KG1 (cell line): ENCODE data around the gene SPACA6.
"Not testable (repeated sequence)": the region's sequence is repeated elsewhere in the genome, so short reads cannot be mapped to it uniquely, and the experiment has no call there.

ENCODE experiments used
- DNase-seq: peaks from one replicate; lab custom pipeline; 2025; lab: John Stamatoyannopoulos, UW

Gene SPACA6

DNA sequence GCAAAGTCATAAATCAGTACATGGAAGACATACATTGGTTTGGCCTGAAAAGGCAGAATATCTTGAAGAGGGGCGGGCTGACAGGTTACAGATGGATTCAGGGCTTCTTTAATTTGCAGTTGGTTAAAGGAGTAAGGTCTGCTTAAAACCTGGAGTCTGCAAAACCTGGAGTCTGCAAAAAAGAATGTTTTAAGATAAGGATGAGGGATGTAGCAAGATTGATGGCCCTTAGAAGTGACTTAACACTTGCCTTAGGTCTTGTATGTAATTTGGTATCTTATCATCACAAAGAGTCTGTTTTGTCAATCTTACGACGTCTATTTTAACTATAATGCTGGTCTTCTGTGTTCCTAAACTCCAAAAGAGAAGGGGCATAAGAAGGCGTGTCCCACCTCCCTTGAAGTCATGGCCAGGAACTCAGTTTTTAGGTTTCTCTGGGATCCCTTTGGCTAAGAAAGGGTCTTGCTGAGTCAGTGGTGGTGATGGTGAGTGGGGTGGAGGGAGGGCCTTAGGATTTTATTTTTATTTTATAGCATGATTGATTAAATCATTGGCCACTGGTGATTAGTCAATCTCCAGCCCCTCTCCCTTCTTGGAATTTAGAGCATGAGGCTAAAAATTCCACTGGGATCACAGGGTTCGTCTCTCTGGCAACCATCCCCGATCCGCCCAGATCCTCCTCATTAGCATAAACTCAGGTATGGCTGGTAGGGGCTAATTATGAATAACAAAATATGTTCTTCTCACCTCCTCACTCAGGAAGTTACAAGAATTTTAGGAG lies 40.8 kb downstream of the SPACA6 start:
- DNase-seq = no peak

DNA sequence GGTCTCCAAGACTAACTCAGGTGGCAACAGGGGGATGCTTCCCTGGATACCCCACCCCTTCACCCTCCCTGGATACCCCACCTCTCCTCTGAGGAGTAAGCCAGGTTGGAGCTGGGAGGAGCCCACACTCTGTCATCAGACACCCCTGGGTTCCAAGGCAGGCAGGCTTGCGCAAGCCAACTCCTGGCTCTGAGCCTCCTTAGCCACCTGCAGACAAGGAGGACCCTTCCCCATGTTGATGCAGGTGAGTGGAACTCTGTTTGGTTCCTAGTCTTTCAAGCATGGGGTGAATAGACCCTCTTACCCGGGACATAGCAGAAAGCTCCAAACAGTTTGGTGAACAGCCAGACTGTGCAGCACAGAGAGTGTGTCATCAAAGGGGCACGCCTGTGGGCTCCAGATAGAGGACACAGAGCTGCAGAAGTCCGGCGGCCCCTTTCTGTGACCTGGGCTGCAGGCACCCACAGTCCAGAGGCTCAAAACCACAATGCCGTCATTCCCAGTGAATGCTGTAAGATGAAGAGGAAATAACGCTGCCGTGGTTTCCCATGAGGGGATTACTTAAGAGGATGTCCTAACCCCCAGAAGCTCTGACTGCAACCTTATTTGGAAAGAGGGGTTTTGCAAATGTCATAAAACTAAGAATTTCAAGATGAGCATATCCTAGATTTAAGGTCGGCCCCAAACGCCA lies 42.8 kb downstream of the SPACA6 start:
- DNase-seq = no peak

DNA sequence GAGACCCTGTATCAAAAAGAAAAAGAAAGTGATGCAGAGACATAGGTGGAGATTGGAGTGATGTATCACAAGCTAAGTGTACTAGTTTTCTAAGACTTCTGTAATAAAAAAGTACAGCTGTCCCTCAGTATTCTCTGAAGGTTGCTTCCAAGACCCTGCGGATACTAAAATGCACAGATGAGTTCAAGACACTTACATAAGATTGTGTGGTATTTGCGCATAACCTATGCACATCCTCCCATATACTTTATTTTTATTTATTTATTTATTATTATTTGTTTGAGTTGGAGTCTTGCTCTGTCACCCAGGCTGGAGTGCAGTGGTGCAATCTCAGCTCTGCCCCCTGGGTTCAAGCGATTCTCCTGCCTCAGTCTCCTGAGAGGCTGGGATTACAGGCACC lies 44.3 kb downstream of the SPACA6 start:
- DNase-seq = no peak

GRCh38 chr19:51737924-51738323 lies 44.8 kb downstream of the SPACA6 start:
- DNase-seq = no peak

- DNase-seq = not testable (repeated sequence)
Measured at GRCh38 chr19:51738523-51738922, 45.4 kb downstream of the SPACA6 start.

DNA sequence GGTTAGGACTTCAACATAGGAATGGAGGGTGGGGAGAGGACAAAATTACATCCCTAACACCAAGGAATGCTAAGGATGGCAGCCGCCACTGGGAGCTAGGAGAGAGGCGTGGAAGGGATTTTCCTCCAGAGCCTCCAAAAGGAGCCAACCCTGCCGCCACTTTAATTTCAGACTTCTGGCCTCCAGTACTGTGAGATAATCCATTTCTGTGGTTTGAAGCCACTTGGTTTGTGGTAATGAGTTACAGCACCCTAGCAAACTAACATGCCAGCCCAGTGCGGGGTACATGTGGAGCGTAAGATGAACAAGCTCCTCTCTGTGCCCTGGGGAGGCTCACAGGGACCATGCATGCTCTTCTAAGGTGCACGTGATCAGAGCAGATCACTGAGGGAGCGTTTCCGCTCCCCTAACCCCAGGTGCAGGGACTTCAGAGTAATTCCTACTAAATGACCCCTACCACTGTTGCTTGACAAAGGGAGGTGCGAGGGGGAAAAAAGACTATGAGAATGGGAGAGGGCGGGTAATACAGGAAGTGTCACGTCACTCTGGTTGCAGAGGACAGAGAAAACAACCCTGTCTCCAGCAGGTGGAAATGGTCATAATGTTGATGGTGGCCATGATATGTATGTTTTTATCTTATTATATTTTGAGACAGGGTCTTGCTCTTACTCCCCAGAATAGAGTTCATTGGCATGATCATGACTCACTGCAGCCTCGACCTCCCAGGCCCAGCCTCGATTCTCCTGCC lies 46.5 kb downstream of the SPACA6 start:
- no peak for DNase-seq

DNA sequence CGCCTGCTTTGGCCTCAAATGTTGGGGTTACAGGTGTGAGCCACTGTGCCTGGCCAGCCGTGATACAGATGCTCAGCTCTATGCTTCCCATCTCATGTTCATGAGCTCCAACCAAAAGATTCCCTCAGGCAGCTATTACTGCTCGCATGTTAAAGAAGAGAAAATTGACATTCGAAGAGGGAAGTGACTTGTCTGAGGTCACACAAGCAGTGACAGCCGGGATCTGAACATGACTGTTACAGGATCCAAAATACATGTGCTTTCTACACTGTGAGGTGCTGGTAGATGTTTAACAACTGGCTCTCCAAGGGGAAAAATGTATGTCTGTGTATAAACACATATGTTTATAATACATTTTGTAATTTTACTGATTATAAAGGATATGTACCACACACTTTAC lies 47.2 kb downstream of the SPACA6 start:
- DNase-seq = no peak

DNA sequence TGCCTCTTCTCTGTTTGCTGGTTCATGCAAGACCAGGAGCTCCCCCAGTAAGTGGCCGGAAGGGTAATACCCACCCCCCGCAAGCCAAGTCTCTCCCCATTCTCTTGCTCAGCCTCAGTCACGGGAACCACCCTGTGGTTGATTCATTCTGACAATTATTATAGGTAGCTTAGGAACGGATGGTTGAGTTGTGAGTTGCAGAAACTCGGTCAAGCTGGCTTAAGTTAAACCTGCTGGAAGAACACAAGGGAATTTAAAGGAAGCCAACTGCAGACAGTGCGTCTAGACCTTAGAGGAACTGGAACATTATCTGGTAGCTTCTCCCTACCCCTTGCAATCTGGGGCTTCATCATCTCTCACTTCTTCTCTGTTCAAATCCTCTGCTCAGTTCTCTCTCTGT lies 49.7 kb downstream of the SPACA6 start:
- DNase-seq = no peak

DNA sequence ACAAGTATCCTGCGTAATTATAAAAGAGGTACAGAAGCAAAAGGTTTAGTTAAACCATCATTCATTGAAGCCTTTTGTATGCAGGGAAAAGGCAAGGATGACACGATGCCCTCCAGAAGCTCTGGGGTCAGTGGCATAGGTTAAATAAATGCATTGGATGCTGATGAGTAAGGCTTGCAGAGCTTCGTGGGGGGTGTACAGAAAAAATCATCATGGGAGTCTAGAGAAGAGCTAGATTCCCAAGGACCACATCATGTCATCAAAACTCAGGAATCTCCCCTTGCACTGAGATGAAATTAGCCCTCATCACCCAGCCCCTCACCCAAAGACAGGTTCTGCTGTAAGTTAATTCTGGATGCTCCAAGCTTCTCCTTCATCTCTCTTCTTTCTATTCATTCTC lies 50.3 kb downstream of the SPACA6 start:
- no peak for DNase-seq

GRCh38 chr19:51746731-51747130 lies 53.6 kb downstream of the SPACA6 start:
- no peak for DNase-seq

DNA sequence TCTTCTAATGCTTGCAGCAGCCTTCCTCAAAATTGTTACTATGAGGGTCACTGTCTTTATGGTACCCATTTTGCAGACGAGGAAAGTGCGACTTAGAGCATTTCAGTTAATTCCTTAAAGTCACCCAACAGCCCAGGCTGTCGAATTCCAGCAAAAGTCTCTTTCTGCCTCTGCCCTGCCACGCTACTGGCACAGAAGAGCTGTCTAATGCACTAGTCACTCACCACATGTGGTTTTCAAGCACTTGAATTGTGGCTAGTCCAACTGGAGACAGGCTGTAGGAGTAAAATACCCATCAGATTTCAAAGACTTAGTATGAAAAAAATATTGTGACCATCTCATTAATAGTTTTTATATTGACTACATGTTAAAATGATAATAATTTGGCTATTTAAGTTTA lies 56.8 kb downstream of the SPACA6 start:
- no peak for DNase-seq

- DNase-seq = no peak
Measured at GRCh38 chr19:51750400-51751094, 57.4 kb downstream of the SPACA6 start.

DNA sequence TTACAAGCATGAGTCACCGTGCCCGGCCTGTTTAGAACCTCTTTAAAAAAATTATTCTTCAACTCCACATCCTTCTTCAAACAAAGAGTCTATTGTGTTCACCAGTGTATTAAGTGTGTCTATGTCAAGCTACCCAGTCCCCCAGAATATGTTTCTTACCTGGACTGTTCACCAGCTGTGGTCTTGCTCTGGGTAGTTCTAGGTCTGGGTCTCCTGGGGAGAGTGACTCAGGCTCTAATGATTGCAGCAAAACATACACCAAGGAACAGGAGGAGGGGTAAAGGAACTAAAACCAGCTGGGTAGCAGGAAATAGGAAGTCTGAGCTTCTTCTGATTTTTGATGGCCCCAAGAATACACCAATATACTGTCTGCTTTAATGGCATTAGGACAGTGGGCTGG lies 58.5 kb downstream of the SPACA6 start, which contains the start of gene FPR1:
FPR1 (minus strand) TSS at position 224 of the 400 bp plus-strand sequence. CDS start 4,884 bp downstream, outside the sequence.
- DNase-seq = no peak

- DNase-seq = no peak
Measured at GRCh38 chr19:51754109-51754508, 61.0 kb downstream of the SPACA6 start.

DNA sequence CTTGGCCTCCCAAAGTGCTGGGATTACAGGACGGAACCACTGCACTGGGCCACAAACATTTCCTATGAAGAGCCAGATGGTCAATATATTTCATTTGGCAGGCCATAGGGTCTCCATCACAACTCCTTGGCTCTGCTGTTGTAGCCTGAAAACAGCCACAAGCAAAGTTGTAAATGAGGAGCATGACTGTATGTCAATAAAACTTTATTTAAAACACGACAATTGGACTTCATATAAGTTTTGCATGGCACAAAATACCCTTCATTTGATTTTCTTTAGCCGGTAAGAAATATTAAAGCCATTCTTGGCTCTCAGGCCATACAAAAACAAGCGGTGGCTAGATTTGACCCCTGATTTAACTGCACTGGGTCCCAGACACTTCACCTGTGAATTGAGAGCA lies 61.6 kb downstream of the SPACA6 start:
- no peak for DNase-seq
